GM12878 (cell line): ENCODE measurements around the gene ANP32E. TPM values are rescaled to one million over a fixed set of nuclear protein-coding genes. Genes with fewer than 3 reads are reported as not detected.

ENCODE experiments used
- CEBPB ChIP-seq, 2 experiments: fragments of 150-350 bp in 1 of 2; IDR thresholded peaks; 2 replicates each; pipeline ENCODE4 v1.6.1; 2012 to 2014; ENCODE audit warnings: low read depth in 2 of 2, low read length in 2 of 2, borderline replicate concordance in 1 of 2, inconsistent platforms in 1 of 2
- EP300 ChIP-seq, 2 experiments: fragments of 150-350 bp in 1 of 2; IDR thresholded peaks; 2 replicates each; pipeline ENCODE4 v1.6.1; 2011 to 2012; ENCODE audit warnings: low read depth in 2 of 2, low read length in 2 of 2, borderline replicate concordance in 1 of 2, improper control_type of control experiment in 1 of 2, inconsistent platforms in 1 of 2; ENCODE audit not compliant: control insufficient read depth in 1 of 2
- POLR2A ChIP-seq: IDR thresholded peaks from 2 replicates; pipeline ENCODE4 v1.6.1; 2011; ENCODE audit warnings: low read depth, mild to moderate bottlenecking, low read length
- POLR2AphosphoS5 ChIP-seq: IDR thresholded peaks from 2 replicates; pipeline ENCODE4 v1.6.1; 2011; ENCODE audit warnings: mild to moderate bottlenecking, low read length, inconsistent platforms
- SMAD1 ChIP-seq: fragments of 450-650 bp; IDR thresholded peaks from 2 replicates; pipeline ENCODE4 v1.6.1; 2018; ENCODE audit warnings: mild to moderate bottlenecking, low read depth; ENCODE audit not compliant: partially characterized antibody
- SUPT20H ChIP-seq: IDR thresholded peaks from 2 replicates; pipeline ENCODE4 v1.6.1; 2011; ENCODE audit warnings: low read depth, mild to moderate bottlenecking, low read length, moderate library complexity, borderline replicate concordance; ENCODE audit not compliant: control insufficient read depth
- ZBED1 ChIP-seq: IDR thresholded peaks from 2 replicates; pipeline ENCODE4 v1.6.1; 2016; ENCODE audit warnings: borderline replicate concordance
- ZNF207 ChIP-seq: fragments of 450-650 bp; IDR thresholded peaks from 2 replicates; pipeline ENCODE4 v1.6.1; 2014; ENCODE audit warnings: antibody characterized with exemption, mild to moderate bottlenecking, borderline replicate concordance
- polyA plus RNA-seq, 11 experiments: library from polyadenylated mRNA; depleted of rRNA in 4 of 11; unstranded in 6 of 11; stranded (reverse) in 5 of 11; fragments of >200 nt; fragmentation: Nextera tagmentation in 4 of 11; fragmentation: Illumina TruSeq in 1 of 11; extraction: Ambion mirVana in 4 of 11; extraction: Trizol in 1 of 11; gene quantifications; 1 replicate in 1 of 11; 2 replicates in 10 of 11; pipeline versions ENCODE4 v1.2.1 to v1.2.3, GENCODE V29; 2011 to 2016; ENCODE audit warnings: inconsistent platforms in 2 of 11, missing spikeins in 2 of 11, low read depth in 1 of 11
- total RNA-seq, 4 experiments: library from RNA; depleted of rRNA in 3 of 4; stranded (reverse); fragments of >200 nt in 3 of 4; fragmentation: Illumina TruSeq in 1 of 4; extraction: Trizol in 1 of 4; gene quantifications; 2 replicates each; pipeline versions ENCODE4 v1.2.1 to v1.2.3, GENCODE V29; 2013 to 2021
- TF ChIP-seq, protein P1 (sequence below): fragments of 450-650 bp; IDR thresholded peaks from 2 replicates; pipeline ENCODE4 v1.6.1; 2017; ENCODE audit warnings: mild to moderate bottlenecking, moderate library complexity
- TF ChIP-seq, protein P2 (sequence below), 3 experiments: IDR thresholded peaks in 2 of 3; conservative IDR thresholded peaks in 1 of 3; 2 replicates each; pipeline ENCODE4 v1.5.1; 2011; ENCODE audit warnings: low read depth in 3 of 3, low read length in 3 of 3, mild to moderate bottlenecking in 3 of 3, control low read depth in 2 of 3, moderate library complexity in 2 of 3, inconsistent platforms in 1 of 3, mixed read lengths in 1 of 3; ENCODE audit not compliant: control insufficient read depth in 2 of 3, insufficient read depth in 1 of 3; ENCODE audit errors: extremely low read depth in 1 of 3
- TF ChIP-seq, protein P3 (sequence below): fragments of 450-650 bp; IDR thresholded peaks from 2 replicates; pipeline ENCODE4 v1.6.1; 2017; ENCODE audit warnings: mild to moderate bottlenecking, moderate library complexity
- TF ChIP-seq, protein P4 (sequence below): fragments of 450-650 bp; formaldehyde crosslinking; IDR thresholded peaks from 2 replicates; pipeline ENCODE4 v1.5.0; 2022; ENCODE audit warnings: mild to moderate bottlenecking, missing genetic modification characterization

The ANP32E gene
- total and polyA plus RNA-seq, 10 of the 15 experiments (the other 5 are each of a cell fraction or from before 2014, with no cell fraction given) = 59.2 to 250 (median 121) TPM

DNA sequence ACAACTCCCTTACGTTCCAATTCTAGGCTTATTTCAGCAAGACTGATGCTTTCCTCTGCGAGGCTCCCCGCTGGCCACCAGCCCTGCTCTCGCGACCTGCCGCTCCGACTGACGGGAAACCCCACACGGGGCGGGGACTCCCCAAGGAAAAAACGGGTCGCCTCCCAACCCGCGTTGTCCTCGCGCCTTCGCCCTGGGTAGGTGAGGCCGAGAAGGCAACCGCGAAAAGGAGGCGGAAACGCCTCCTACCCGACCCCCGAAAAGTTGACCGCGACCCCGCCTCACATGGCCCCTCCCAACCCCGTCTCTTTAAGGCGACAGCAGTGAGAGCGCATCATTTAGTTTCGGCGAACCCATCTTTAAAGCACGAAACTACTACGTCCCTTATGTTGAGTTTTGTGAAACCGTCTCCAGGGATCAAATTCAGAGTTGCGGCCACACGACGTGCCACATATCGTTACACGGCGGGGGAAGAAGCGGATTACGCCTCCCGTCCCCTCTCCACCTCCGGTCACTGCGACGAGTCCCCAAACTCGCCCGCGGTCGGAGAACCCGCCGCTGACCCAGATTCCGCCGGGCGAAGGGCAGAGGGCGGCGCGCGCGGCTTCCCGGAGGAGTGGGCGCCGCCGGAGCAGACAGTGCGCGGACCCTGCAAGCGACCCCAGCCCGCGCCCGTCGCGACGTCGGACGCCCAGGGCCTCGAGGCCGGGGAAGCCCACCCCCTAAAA lies 1.2 kb downstream of the ANP32E start (continued):
- TF ChIP-seq, protein P1, sequence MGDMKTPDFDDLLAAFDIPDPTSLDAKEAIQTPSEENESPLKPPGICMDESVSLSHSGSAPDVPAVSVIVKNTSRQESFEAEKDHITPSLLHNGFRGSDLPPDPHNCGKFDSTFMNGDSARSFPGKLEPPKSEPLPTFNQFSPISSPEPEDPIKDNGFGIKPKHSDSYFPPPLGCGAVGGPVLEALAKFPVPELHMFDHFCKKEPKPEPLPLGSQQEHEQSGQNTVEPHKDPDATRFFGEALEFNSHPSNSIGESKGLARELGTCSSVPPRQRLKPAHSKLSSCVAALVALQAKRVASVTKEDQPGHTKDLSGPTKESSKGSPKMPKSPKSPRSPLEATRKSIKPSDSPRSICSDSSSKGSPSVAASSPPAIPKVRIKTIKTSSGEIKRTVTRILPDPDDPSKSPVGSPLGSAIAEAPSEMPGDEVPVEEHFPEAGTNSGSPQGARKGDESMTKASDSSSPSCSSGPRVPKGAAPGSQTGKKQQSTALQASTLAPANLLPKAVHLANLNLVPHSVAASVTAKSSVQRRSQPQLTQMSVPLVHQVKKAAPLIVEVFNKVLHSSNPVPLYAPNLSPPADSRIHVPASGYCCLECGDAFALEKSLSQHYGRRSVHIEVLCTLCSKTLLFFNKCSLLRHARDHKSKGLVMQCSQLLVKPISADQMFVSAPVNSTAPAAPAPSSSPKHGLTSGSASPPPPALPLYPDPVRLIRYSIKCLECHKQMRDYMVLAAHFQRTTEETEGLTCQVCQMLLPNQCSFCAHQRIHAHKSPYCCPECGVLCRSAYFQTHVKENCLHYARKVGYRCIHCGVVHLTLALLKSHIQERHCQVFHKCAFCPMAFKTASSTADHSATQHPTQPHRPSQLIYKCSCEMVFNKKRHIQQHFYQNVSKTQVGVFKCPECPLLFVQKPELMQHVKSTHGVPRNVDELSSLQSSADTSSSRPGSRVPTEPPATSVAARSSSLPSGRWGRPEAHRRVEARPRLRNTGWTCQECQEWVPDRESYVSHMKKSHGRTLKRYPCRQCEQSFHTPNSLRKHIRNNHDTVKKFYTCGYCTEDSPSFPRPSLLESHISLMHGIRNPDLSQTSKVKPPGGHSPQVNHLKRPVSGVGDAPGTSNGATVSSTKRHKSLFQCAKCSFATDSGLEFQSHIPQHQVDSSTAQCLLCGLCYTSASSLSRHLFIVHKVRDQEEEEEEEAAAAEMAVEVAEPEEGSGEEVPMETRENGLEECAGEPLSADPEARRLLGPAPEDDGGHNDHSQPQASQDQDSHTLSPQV = no peak
- TF ChIP-seq POLR2A = peak; percentile 95
- TF ChIP-seq SUPT20H = no peak
- no peak for TF ChIP-seq ZNF207
- TF ChIP-seq SMAD1 = peak; percentile 82
- TF ChIP-seq EP300 (IDR thresholded peaks at IDR 0.05; ENCODE audit: borderline replicate concordance in 1 of 2, control insufficient read depth in 1 of 2, low read depth in 2 of 2, low read length in 2 of 2) = peak in 1 of 2 experiments; percentile 69; a peak in 2 of 4 replicates
- TF ChIP-seq, protein P2, sequence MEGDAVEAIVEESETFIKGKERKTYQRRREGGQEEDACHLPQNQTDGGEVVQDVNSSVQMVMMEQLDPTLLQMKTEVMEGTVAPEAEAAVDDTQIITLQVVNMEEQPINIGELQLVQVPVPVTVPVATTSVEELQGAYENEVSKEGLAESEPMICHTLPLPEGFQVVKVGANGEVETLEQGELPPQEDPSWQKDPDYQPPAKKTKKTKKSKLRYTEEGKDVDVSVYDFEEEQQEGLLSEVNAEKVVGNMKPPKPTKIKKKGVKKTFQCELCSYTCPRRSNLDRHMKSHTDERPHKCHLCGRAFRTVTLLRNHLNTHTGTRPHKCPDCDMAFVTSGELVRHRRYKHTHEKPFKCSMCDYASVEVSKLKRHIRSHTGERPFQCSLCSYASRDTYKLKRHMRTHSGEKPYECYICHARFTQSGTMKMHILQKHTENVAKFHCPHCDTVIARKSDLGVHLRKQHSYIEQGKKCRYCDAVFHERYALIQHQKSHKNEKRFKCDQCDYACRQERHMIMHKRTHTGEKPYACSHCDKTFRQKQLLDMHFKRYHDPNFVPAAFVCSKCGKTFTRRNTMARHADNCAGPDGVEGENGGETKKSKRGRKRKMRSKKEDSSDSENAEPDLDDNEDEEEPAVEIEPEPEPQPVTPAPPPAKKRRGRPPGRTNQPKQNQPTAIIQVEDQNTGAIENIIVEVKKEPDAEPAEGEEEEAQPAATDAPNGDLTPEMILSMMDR (IDR thresholded peaks at IDR 0.05 in 2 of 3, conservative IDR thresholded peaks at IDR 0.05 in 1 of 3; ENCODE audit: control insufficient read depth in 2 of 3, extremely low read depth in 1 of 3, insufficient read depth in 1 of 3, low read depth in 3 of 3, low read length in 3 of 3) = no peak
- TF ChIP-seq, protein P3, sequence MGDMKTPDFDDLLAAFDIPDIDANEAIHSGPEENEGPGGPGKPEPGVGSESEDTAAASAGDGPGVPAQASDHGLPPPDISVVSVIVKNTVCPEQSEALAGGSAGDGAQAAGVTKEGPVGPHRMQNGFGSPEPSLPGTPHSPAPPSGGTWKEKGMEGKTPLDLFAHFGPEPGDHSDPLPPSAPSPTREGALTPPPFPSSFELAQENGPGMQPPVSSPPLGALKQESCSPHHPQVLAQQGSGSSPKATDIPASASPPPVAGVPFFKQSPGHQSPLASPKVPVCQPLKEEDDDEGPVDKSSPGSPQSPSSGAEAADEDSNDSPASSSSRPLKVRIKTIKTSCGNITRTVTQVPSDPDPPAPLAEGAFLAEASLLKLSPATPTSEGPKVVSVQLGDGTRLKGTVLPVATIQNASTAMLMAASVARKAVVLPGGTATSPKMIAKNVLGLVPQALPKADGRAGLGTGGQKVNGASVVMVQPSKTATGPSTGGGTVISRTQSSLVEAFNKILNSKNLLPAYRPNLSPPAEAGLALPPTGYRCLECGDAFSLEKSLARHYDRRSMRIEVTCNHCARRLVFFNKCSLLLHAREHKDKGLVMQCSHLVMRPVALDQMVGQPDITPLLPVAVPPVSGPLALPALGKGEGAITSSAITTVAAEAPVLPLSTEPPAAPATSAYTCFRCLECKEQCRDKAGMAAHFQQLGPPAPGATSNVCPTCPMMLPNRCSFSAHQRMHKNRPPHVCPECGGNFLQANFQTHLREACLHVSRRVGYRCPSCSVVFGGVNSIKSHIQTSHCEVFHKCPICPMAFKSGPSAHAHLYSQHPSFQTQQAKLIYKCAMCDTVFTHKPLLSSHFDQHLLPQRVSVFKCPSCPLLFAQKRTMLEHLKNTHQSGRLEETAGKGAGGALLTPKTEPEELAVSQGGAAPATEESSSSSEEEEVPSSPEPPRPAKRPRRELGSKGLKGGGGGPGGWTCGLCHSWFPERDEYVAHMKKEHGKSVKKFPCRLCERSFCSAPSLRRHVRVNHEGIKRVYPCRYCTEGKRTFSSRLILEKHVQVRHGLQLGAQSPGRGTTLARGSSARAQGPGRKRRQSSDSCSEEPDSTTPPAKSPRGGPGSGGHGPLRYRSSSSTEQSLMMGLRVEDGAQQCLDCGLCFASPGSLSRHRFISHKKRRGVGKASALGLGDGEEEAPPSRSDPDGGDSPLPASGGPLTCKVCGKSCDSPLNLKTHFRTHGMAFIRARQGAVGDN = peak; percentile 19
- TF ChIP-seq ZBED1 = peak; percentile 98; the same call in 1 of the 2 replicates
- no peak for TF ChIP-seq CEBPB (IDR thresholded peaks at IDR 0.05; ENCODE audit: borderline replicate concordance in 1 of 2, low read depth in 2 of 2, low read length in 2 of 2)
- TF ChIP-seq POLR2AphosphoS5 = peak; percentile 97
- TF ChIP-seq, protein P4, sequence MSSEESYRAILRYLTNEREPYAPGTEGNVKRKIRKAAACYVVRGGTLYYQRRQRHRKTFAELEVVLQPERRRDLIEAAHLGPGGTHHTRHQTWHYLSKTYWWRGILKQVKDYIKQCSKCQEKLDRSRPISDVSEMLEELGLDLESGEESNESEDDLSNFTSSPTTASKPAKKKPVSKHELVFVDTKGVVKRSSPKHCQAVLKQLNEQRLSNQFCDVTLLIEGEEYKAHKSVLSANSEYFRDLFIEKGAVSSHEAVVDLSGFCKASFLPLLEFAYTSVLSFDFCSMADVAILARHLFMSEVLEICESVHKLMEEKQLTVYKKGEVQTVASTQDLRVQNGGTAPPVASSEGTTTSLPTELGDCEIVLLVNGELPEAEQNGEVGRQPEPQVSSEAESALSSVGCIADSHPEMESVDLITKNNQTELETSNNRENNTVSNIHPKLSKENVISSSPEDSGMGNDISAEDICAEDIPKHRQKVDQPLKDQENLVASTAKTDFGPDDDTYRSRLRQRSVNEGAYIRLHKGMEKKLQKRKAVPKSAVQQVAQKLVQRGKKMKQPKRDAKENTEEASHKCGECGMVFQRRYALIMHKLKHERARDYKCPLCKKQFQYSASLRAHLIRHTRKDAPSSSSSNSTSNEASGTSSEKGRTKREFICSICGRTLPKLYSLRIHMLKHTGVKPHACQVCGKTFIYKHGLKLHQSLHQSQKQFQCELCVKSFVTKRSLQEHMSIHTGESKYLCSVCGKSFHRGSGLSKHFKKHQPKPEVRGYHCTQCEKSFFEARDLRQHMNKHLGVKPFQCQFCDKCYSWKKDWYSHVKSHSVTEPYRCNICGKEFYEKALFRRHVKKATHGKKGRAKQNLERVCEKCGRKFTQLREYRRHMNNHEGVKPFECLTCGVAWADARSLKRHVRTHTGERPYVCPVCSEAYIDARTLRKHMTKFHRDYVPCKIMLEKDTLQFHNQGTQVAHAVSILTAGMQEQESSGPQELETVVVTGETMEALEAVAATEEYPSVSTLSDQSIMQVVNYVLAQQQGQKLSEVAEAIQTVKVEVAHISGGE (CRISPR knock-in tag) = no peak
